HCT116 (cell line): Measurements from ENCODE around the gene SPG11. TPM values are rescaled to one million over a fixed set of nuclear protein-coding genes. Genes with fewer than 3 reads are reported as not detected.

ENCODE experiments used
- ATAC-seq: fragments of 200-7000 bp; cut with Tn5 transposase; 2 replicates; pipeline ENCODE4 v1.9.1; 2020; ENCODE audit warnings: mild to moderate bottlenecking, moderate library complexity
- BruUV-seq: library from RNA; stranded (reverse); fragments of 400-500 nt; replicated peaks from 2 replicates; lab custom pipeline; 2021; lab: Mats Ljungman, UMichigan
- CTCF ChIA-PET: fragments of 300-600 bp; sonication (Branson Sonifier 250); formaldehyde crosslinking; loops from one replicate; lab custom pipeline; 2021; ENCODE audit warnings: antibody characterized with exemption; lab: Charles Lee
- POLR2A ChIA-PET: fragments of 300-600, 350-600 bp; sonication (Branson Sonifier 250); formaldehyde crosslinking; loops from one replicate; lab custom pipeline; 2021; ENCODE audit warnings: antibody characterized with exemption; lab: Charles Lee
- RAD21 ChIA-PET, 2 experiments: fragments of 300-600 bp; sonication (Branson Sonifier 250); formaldehyde crosslinking; loops; one replicate each; lab custom pipeline; 2023; ENCODE audit warnings: low total read pairs in 2 of 2; ENCODE audit not compliant: uncharacterized antibody in 2 of 2, unreplicated experiment in 2 of 2, low non-redundant PET in 1 of 2; lab: Charles Lee
- DNase-seq: peaks from one replicate; pipeline ENCODE4 v3.0.0-alpha.2; 2010; ENCODE audit warnings: low read depth, low spot score
- H2AFZ ChIP-seq: fragments of 200-600 bp; shearing (Covaris generic), sonication (generic); 2 replicates; pipeline ENCODE4 v1.6.1; 2017; ENCODE audit warnings: low read depth, mixed run types, mixed read lengths, antibody characterized with exemption, low read length; ENCODE audit not compliant: poor library complexity, severe bottlenecking
- H3K27ac ChIP-seq: 2 replicates; pipeline ENCODE4 v1.5.1; 2012; ENCODE audit warnings: low read depth, low read length
- H3K27me3 ChIP-seq: fragments of 200-600 bp; sonication (generic); 2 replicates; pipeline ENCODE4 v1.6.1; 2016; ENCODE audit warnings: mixed run types, low read length, mixed read lengths; ENCODE audit not compliant: insufficient read depth
- H3K36me3 ChIP-seq, 2 experiments: fragments of 200-500 bp in 1 of 2; fragments of 200-600 bp in 1 of 2; sonication (Bioruptor generic) in 1 of 2; sonication (generic) in 1 of 2; 2 replicates each; pipeline versions ENCODE4 v1.5.1 to v1.6.1; 2014 to 2016; ENCODE audit warnings: low read length in 2 of 2, inconsistent platforms in 1 of 2, mixed read lengths in 1 of 2, mixed run types in 1 of 2; ENCODE audit not compliant: insufficient read depth in 2 of 2, control insufficient read depth in 1 of 2
- H3K4me1 ChIP-seq, 2 experiments: fragments of 200-600 bp in 1 of 2; sonication (generic) in 1 of 2; 2 replicates each; pipeline versions ENCODE4 v1.5.1 to v1.6.1; 2012 to 2017; ENCODE audit warnings: low read length in 2 of 2, inconsistent platforms in 1 of 2, mild to moderate bottlenecking in 1 of 2, mixed read lengths in 1 of 2, mixed run types in 1 of 2, moderate library complexity in 1 of 2; ENCODE audit not compliant: insufficient read depth in 2 of 2, control insufficient read depth in 1 of 2
- H3K4me2 ChIP-seq: fragments of 200-600 bp; sonication (generic); 2 replicates; pipeline ENCODE4 v1.6.1; 2017; ENCODE audit warnings: mixed run types, low read length, mixed read lengths
- H3K4me3 ChIP-seq, 2 experiments: fragments of 200-600 bp in 1 of 2; sonication (generic) in 1 of 2; replicated peaks in 1 of 2; 2 replicates each; pipeline ENCODE4 v1.5.1; 2011 to 2016; ENCODE audit warnings: low read length in 2 of 2, control low read depth in 1 of 2, low read depth in 1 of 2, mild to moderate bottlenecking in 1 of 2, mixed read lengths in 1 of 2, mixed run types in 1 of 2
- H3K79me2 ChIP-seq: fragments of 200-600 bp; sonication (generic); 2 replicates; pipeline ENCODE4 v1.6.1; 2017; ENCODE audit warnings: mild to moderate bottlenecking, mixed run types, low read length, moderate library complexity, mixed read lengths; ENCODE audit not compliant: insufficient read depth
- H3K9ac ChIP-seq: fragments of 200-600 bp; sonication (generic); 2 replicates; pipeline ENCODE4 v1.6.1; 2016; ENCODE audit warnings: low read length, mixed read lengths
- H3K9me2 ChIP-seq: fragments of 200-600 bp; sonication (generic), shearing (Covaris generic); 2 replicates; pipeline ENCODE4 v1.6.1; 2017; ENCODE audit warnings: mixed run types, mild to moderate bottlenecking, moderate library complexity; ENCODE audit not compliant: insufficient read depth
- H3K9me3 ChIP-seq, 2 experiments: fragments of 200-500 bp in 1 of 2; fragments of 200-600 bp in 1 of 2; sonication (Bioruptor generic) in 1 of 2; sonication (generic) in 1 of 2; 2 replicates each; pipeline ENCODE4 v1.6.1; 2014 to 2017; ENCODE audit warnings: low read length in 2 of 2, mixed read lengths in 2 of 2, inconsistent platforms in 1 of 2, low read depth in 1 of 2, mild to moderate bottlenecking in 1 of 2, mixed run types in 1 of 2, moderate library complexity in 1 of 2; ENCODE audit not compliant: control insufficient read depth in 1 of 2, insufficient read depth in 1 of 2
- H4K20me1 ChIP-seq: fragments of 200-600 bp; sonication (generic), shearing (Covaris generic); 2 replicates; pipeline ENCODE4 v1.6.1; 2017; ENCODE audit warnings: mixed run types, mild to moderate bottlenecking, moderate library complexity; ENCODE audit not compliant: insufficient read depth
- CBX3 ChIP-seq: IDR thresholded peaks from 2 replicates; pipeline ENCODE4 v1.6.1; 2012; ENCODE audit warnings: low read depth
- ELF1 ChIP-seq: IDR thresholded peaks from 2 replicates; pipeline ENCODE4 v1.6.1; 2012; ENCODE audit warnings: low read depth, borderline replicate concordance
- EZH2 ChIP-seq: fragments of 200-600 bp; sonication (generic); IDR thresholded peaks from 2 replicates; pipeline ENCODE4 v1.6.1; 2017; ENCODE audit warnings: antibody characterized with exemption, mixed run types
- FOSL1 ChIP-seq: IDR thresholded peaks from 2 replicates; pipeline ENCODE4 v1.6.1; 2012; ENCODE audit warnings: low read depth
- JUND ChIP-seq: IDR thresholded peaks from 2 replicates; pipeline ENCODE4 v1.6.1; 2012
- POLR2A ChIP-seq: IDR thresholded peaks from 2 replicates; pipeline ENCODE4 v1.7.0; 2011; ENCODE audit warnings: borderline replicate concordance; ENCODE audit not compliant: insufficient read depth, insufficient read length; ENCODE audit errors: extremely low read depth
- POLR2AphosphoS5 ChIP-seq: IDR thresholded peaks from 2 replicates; pipeline ENCODE4 v1.6.1; 2011; ENCODE audit warnings: mild to moderate bottlenecking, low read depth, low read length, moderate library complexity
- SIN3A ChIP-seq: IDR thresholded peaks from 2 replicates; pipeline ENCODE4 v1.6.1; 2012; ENCODE audit warnings: low read depth
- YY1 ChIP-seq: IDR thresholded peaks from 2 replicates; pipeline ENCODE4 v1.6.1; 2011; ENCODE audit warnings: low read length, low read depth, moderate library complexity, mild to moderate bottlenecking; ENCODE audit not compliant: insufficient replicate concordance; ENCODE audit errors: extremely low read depth
- ZFX ChIP-seq: fragments of 450-650 bp; IDR thresholded peaks from 2 replicates; pipeline ENCODE4 v1.6.1; 2017
- ZNF274 ChIP-seq: fragments of 200-500 bp; sonication (Bioruptor generic); IDR thresholded peaks from 2 replicates; pipeline ENCODE4 v1.6.1; 2014; ENCODE audit warnings: mild to moderate bottlenecking, low read depth, low read length, inconsistent platforms
- intact Hi-C: fragments of 100-400 bp; cut with micrococcal nuclease; formaldehyde crosslinking; loops from 2 replicates; pipeline ENCODE4 v1.10.0; 2022
- total RNA-seq: library from RNA; stranded (reverse); gene quantifications from one replicate; pipeline ENCODE4 v1.2.1, GENCODE V29; 2021; ENCODE audit not compliant: unreplicated experiment
- TF ChIP-seq, protein P1 (sequence below): IDR thresholded peaks from 2 replicates; pipeline ENCODE4 v1.6.1; 2012
- TF ChIP-seq, protein P2 (sequence below), 3 experiments: fragments of 200-600 bp in 1 of 3; sonication (generic) in 1 of 3; IDR thresholded peaks in 2 of 3; conservative IDR thresholded peaks in 1 of 3; 2 replicates each; pipeline ENCODE4 v1.5.1; 2012 to 2017; ENCODE audit warnings: low read depth in 2 of 3, low read length in 2 of 3, antibody characterized with exemption in 1 of 3, borderline replicate concordance in 1 of 3, control low read depth in 1 of 3, mild to moderate bottlenecking in 1 of 3, mixed read lengths in 1 of 3, mixed run types in 1 of 3, moderate library complexity in 1 of 3; ENCODE audit not compliant: insufficient read depth in 1 of 3
- TF ChIP-seq, protein P3 (sequence below): IDR thresholded peaks from 2 replicates; pipeline ENCODE4 v1.6.1; 2012; ENCODE audit warnings: low read depth
- TF ChIP-seq, protein P4 (sequence below): IDR thresholded peaks from 2 replicates; pipeline ENCODE4 v1.6.1; 2012

The SPG11 gene
- total RNA-seq, 1 experiment from 2014 or later, result 34.8 TPM

DNA sequence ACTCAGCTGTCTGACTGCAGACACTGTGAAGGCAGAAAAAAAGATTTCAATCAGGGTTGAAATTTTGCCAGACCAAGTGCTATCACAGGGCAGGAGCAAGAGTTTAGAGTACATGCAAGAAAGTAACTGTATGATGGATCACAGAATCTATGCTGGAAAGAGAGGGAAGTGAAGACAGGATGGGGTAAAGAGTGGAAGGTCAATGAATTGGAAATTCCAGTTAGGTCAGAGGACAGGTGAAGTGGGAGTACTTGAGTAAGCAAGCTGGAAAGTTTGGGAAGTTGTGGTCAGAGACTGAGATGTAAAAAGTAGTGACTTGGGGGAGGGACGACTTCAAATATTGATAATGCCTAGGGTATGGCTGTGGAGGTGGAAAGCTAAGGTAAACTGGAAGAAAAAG lies 7.2 kb downstream of the SPG11 start:
- ATAC-seq (no peak), DNase-seq (no peak)
- Histone ChIP-seq H3K36me3 (peaks cover 29 to 33% of the 10 kb centered on the region in 2 experiments), H3K27ac (no peak overlapping the region), H3K4me1 (no peaks in the 10 kb centered on the region), H3K9me3 (no peaks in the 10 kb centered on the region), H3K9ac (no peak overlapping the region), H4K20me1 (no peaks in the 10 kb centered on the region), H3K4me3 (no peak overlapping the region), H2AFZ (no peak overlapping the region), H3K79me2 (peaks cover 9% of the 10 kb centered on the region; the same call in 1 of the 2 replicates), H3K4me2 (no peak overlapping the region), H3K27me3 (no peaks in the 10 kb centered on the region), H3K9me2 (no peaks in the 10 kb centered on the region)
- ChIA-PET RAD21 (no interaction called here), POLR2A (no interaction called here), CTCF (no interaction called here)
- no TSS peak for BruUV-seq
- intact Hi-C loops, result loop anchor here (10.0 kb wide), 1 partner anchor 61 kb away; no protein-coding TSS in a partner anchor
- TF ChIP-seq JUND, result no peak
- no peak for TF ChIP-seq FOSL1

DNA sequence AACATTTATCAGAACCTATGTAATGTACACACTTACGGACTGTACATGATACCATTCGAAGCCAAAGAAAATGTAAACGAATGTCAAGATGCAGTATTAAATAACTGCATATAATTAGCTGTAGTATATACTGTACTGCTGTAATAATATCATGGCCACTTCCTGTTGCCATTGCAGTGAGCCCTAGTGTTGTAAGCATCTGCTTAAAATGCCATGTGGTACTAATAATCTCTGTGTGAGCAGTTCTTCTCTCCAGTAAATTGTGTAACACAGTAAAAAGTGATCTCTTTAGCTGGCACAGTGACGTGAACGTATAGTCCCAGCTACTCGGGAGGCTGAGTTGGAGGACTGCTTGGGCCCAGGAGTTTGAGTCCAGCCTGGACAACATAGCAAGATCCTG lies 8.6 kb downstream of the SPG11 start:
- Histone ChIP-seq H2AFZ (no peak overlapping the region), H3K9me3 (no peaks in the 10 kb centered on the region), H3K36me3 (peaks cover 31 to 32% of the 10 kb centered on the region in 2 experiments), H4K20me1 (no peaks in the 10 kb centered on the region), H3K4me3 (no peak overlapping the region), H3K4me1 (no peaks in the 10 kb centered on the region), H3K4me2 (no peak overlapping the region), H3K27ac (no peak overlapping the region), H3K9ac (no peak overlapping the region), H3K27me3 (no peaks in the 10 kb centered on the region), H3K79me2 (no peaks in the 10 kb centered on the region), H3K9me2 (no peaks in the 10 kb centered on the region)
- ChIA-PET RAD21 (no interaction called here), POLR2A (interaction anchor here (1.0 kb wide), 1 partner anchor 27 kb away, joined by 3 read pairs; no protein-coding TSS in a partner anchor), CTCF (no interaction called here)
- no peak for ATAC-seq
- no TSS peak for BruUV-seq
- intact Hi-C loops, result loop anchor here (10.0 kb wide), 1 partner anchor 60 kb away; no protein-coding TSS in a partner anchor
- DNase-seq, result no peak
- TF ChIP-seq, protein P1, sequence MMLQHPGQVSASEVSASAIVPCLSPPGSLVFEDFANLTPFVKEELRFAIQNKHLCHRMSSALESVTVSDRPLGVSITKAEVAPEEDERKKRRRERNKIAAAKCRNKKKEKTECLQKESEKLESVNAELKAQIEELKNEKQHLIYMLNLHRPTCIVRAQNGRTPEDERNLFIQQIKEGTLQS, result no peak
- TF ChIP-seq JUND, result no peak
- no peak for TF ChIP-seq POLR2AphosphoS5
- TF ChIP-seq SIN3A, result no peak
- no peak for TF ChIP-seq POLR2A
- TF ChIP-seq EZH2, result no peak
- no peak for TF ChIP-seq ELF1
- no peak for TF ChIP-seq ZNF274
- TF ChIP-seq, protein P2, sequence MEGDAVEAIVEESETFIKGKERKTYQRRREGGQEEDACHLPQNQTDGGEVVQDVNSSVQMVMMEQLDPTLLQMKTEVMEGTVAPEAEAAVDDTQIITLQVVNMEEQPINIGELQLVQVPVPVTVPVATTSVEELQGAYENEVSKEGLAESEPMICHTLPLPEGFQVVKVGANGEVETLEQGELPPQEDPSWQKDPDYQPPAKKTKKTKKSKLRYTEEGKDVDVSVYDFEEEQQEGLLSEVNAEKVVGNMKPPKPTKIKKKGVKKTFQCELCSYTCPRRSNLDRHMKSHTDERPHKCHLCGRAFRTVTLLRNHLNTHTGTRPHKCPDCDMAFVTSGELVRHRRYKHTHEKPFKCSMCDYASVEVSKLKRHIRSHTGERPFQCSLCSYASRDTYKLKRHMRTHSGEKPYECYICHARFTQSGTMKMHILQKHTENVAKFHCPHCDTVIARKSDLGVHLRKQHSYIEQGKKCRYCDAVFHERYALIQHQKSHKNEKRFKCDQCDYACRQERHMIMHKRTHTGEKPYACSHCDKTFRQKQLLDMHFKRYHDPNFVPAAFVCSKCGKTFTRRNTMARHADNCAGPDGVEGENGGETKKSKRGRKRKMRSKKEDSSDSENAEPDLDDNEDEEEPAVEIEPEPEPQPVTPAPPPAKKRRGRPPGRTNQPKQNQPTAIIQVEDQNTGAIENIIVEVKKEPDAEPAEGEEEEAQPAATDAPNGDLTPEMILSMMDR (IDR thresholded peaks at IDR 0.05 in 2 of 3, conservative IDR thresholded peaks at IDR 0.05 in 1 of 3; ENCODE audit: borderline replicate concordance in 1 of 3, insufficient read depth in 1 of 3, low read depth in 2 of 3, low read length in 2 of 3), result no peak
- TF ChIP-seq, protein P3, sequence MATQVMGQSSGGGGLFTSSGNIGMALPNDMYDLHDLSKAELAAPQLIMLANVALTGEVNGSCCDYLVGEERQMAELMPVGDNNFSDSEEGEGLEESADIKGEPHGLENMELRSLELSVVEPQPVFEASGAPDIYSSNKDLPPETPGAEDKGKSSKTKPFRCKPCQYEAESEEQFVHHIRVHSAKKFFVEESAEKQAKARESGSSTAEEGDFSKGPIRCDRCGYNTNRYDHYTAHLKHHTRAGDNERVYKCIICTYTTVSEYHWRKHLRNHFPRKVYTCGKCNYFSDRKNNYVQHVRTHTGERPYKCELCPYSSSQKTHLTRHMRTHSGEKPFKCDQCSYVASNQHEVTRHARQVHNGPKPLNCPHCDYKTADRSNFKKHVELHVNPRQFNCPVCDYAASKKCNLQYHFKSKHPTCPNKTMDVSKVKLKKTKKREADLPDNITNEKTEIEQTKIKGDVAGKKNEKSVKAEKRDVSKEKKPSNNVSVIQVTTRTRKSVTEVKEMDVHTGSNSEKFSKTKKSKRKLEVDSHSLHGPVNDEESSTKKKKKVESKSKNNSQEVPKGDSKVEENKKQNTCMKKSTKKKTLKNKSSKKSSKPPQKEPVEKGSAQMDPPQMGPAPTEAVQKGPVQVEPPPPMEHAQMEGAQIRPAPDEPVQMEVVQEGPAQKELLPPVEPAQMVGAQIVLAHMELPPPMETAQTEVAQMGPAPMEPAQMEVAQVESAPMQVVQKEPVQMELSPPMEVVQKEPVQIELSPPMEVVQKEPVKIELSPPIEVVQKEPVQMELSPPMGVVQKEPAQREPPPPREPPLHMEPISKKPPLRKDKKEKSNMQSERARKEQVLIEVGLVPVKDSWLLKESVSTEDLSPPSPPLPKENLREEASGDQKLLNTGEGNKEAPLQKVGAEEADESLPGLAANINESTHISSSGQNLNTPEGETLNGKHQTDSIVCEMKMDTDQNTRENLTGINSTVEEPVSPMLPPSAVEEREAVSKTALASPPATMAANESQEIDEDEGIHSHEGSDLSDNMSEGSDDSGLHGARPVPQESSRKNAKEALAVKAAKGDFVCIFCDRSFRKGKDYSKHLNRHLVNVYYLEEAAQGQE, result no peak
- no peak for TF ChIP-seq YY1
- TF ChIP-seq, protein P4, sequence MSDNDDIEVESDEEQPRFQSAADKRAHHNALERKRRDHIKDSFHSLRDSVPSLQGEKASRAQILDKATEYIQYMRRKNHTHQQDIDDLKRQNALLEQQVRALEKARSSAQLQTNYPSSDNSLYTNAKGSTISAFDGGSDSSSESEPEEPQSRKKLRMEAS, result no peak
- TF ChIP-seq CBX3, result no peak
- no peak for TF ChIP-seq ZFX
